HepG2 (cell line): Measurements from ENCODE around the gene SORD. TPM values are rescaled to one million over a fixed set of nuclear protein-coding genes. Genes with fewer than 3 reads are reported as not detected.

Source experiments
- ATAC-seq: fragments of 200-7000 bp; cut with Tn5 transposase; 3 replicates; pipeline ENCODE4 v1.9.1; 2020; ENCODE audit warnings: mild to moderate bottlenecking, moderate library complexity
- BruUV-seq: library from RNA; stranded (reverse); fragments of 400-500 nt; replicated peaks from 2 replicates; lab custom pipeline; 2021; lab: Mats Ljungman, UMichigan
- CTCF ChIA-PET: fragments of 300-600 bp; formaldehyde crosslinking; extraction: SDS; loops from one replicate; lab custom pipeline; 2021; ENCODE audit warnings: low total read pairs, inconsistent platforms, low intra/inter-chr PET ratio; lab: Yijun Ruan, JAX
- POLR2A ChIA-PET: fragments of 350-600 bp; sonication (Branson Sonifier 250); formaldehyde crosslinking; loops from one replicate; lab custom pipeline; 2020; ENCODE audit warnings: antibody characterized with exemption, inconsistent platforms; lab: Yijun Ruan, JAX
- DNase-seq: peaks from one replicate; pipeline ENCODE4 v3.0.0-alpha.2; 2015; ENCODE audit warnings: low spot score
- FAIRE-seq: peaks from 3 replicates; lab custom pipeline; 2011; peaks lifted over from hg19 to GRCh38; lab: Jason Lieb, UNC
- H2AFZ ChIP-seq: one replicate; pipeline ENCODE4 v1.6.1; 2011; ENCODE audit warnings: low read length, inconsistent platforms
- H3K27ac ChIP-seq: fragments of 300-600 bp; 3 replicates; pipeline ENCODE4 v1.8.0; 2011; ENCODE audit warnings: mixed run types, mild to moderate bottlenecking, mixed read lengths, low read length, inconsistent platforms; ENCODE audit not compliant: insufficient read depth; ENCODE audit errors: extremely low read length
- H3K27me3 ChIP-seq, 2 experiments: fragments of 200-600 bp in 1 of 2; 2 replicates in 1 of 2; 3 replicates in 1 of 2; pipeline versions ENCODE4 v1.6.0 to v1.8.0; 2011; ENCODE audit warnings: low read length in 2 of 2, mild to moderate bottlenecking in 2 of 2, moderate library complexity in 2 of 2, inconsistent platforms in 1 of 2; ENCODE audit not compliant: insufficient read depth in 2 of 2, control insufficient read depth in 1 of 2
- H3K36me3 ChIP-seq, 2 experiments: fragments of 200-600 bp in 1 of 2; replicated peaks in 1 of 2; 2 replicates in 1 of 2; 3 replicates in 1 of 2; pipeline versions ENCODE4 v1.5.1 to v1.8.0; 2011; ENCODE audit warnings: low read length in 2 of 2, inconsistent platforms in 1 of 2; ENCODE audit not compliant: insufficient read depth in 2 of 2, control insufficient read depth in 1 of 2
- H3K4me1 ChIP-seq: 2 replicates; pipeline ENCODE4 v1.5.1; 2012; ENCODE audit warnings: low read length, inconsistent platforms; ENCODE audit not compliant: insufficient read depth
- H3K4me2 ChIP-seq: 2 replicates; pipeline ENCODE4 v1.6.0; 2011; ENCODE audit warnings: low read depth, low read length, inconsistent platforms
- H3K4me3 ChIP-seq, 3 experiments: fragments of 200-600 bp in 1 of 3; sonication (generic), shearing (Covaris generic) in 1 of 3; replicated peaks in 1 of 3; 2 replicates each; pipeline ENCODE4 v1.5.1; 2011 to 2016; ENCODE audit warnings: low read length in 3 of 3, inconsistent platforms in 2 of 3, low read depth in 2 of 3, mild to moderate bottlenecking in 2 of 3, control low read depth in 1 of 3, mixed read lengths in 1 of 3; ENCODE audit not compliant: insufficient read depth in 1 of 3
- H3K79me2 ChIP-seq: one replicate; pipeline ENCODE4 v1.6.1; 2011; ENCODE audit warnings: low read length, inconsistent platforms; ENCODE audit not compliant: insufficient read depth
- H3K9ac ChIP-seq: 2 replicates; pipeline ENCODE4 v1.6.0; 2011; ENCODE audit warnings: mild to moderate bottlenecking, low read depth, low read length, inconsistent platforms; ENCODE audit not compliant: insufficient read depth
- H3K9me3 ChIP-seq: 2 replicates; pipeline ENCODE4 v1.5.1; 2012; ENCODE audit warnings: mild to moderate bottlenecking, low read length
- H4K20me1 ChIP-seq: 2 replicates; pipeline ENCODE4 v1.6.0; 2011; ENCODE audit warnings: inconsistent platforms, mild to moderate bottlenecking, low read length, moderate library complexity; ENCODE audit not compliant: insufficient read depth
- DR1 ChIP-seq: sonication (generic); formaldehyde crosslinking; IDR thresholded peaks from 2 replicates; pipeline ENCODE4 v1.8.0; 2021; ENCODE audit warnings: mild to moderate bottlenecking, missing genetic modification reagents, inconsistent platforms
- HBP1 ChIP-seq: IDR thresholded peaks from 2 replicates; pipeline ENCODE4 v1.6.1; 2016; ENCODE audit warnings: low read depth, control low read depth
- HOMEZ ChIP-seq: IDR thresholded peaks from 2 replicates; pipeline ENCODE4 v1.6.1; 2016; ENCODE audit warnings: low read depth
- MEF2D ChIP-seq: sonication (generic); formaldehyde crosslinking; IDR thresholded peaks from 2 replicates; pipeline ENCODE4 v1.5.1; 2020; ENCODE audit warnings: mild to moderate bottlenecking, missing genetic modification reagents
- PHF21A ChIP-seq: sonication (generic); formaldehyde crosslinking; IDR thresholded peaks from 2 replicates; pipeline ENCODE4 v1.5.0; 2020; ENCODE audit warnings: mild to moderate bottlenecking, missing genetic modification reagents
- PREB ChIP-seq: sonication (generic); formaldehyde crosslinking; IDR thresholded peaks from 2 replicates; pipeline ENCODE4 v1.4.0; 2020; ENCODE audit warnings: missing genetic modification reagents
- RNF219 ChIP-seq: sonication (generic); formaldehyde crosslinking; IDR thresholded peaks from 2 replicates; pipeline ENCODE4 v1.5.0; 2020; ENCODE audit warnings: mild to moderate bottlenecking, missing genetic modification reagents
- TP53 ChIP-seq: sonication (generic); formaldehyde crosslinking; conservative IDR thresholded peaks from 2 replicates; pipeline ENCODE4 v1.4.0; 2020; ENCODE audit warnings: missing genetic modification reagents
- WIZ ChIP-seq: sonication (generic); formaldehyde crosslinking; IDR thresholded peaks from 2 replicates; pipeline ENCODE4 v1.5.1; 2020; ENCODE audit warnings: mild to moderate bottlenecking, missing genetic modification reagents
- ZBTB10 ChIP-seq: sonication (generic); formaldehyde crosslinking; IDR thresholded peaks from 2 replicates; pipeline ENCODE4 v1.4.0; 2020; ENCODE audit warnings: missing genetic modification reagents, borderline replicate concordance
- ZNF251 ChIP-seq: sonication (generic); formaldehyde crosslinking; IDR thresholded peaks from 2 replicates; pipeline ENCODE4 v1.9.0; 2021; ENCODE audit warnings: mild to moderate bottlenecking, missing genetic modification reagents
- ZNF276 ChIP-seq: sonication (generic); formaldehyde crosslinking; IDR thresholded peaks from 2 replicates; pipeline ENCODE4 v1.4.0; 2020; ENCODE audit warnings: mild to moderate bottlenecking, low read depth, missing genetic modification reagents
- ZNF652 ChIP-seq: IDR thresholded peaks from 2 replicates; pipeline ENCODE4 v1.6.1; 2016; ENCODE audit warnings: low read depth, borderline replicate concordance
- ZSCAN20 ChIP-seq: sonication (generic); formaldehyde crosslinking; IDR thresholded peaks from 2 replicates; pipeline ENCODE4 v1.4.0; 2020; ENCODE audit warnings: missing genetic modification reagents, mild to moderate bottlenecking, borderline replicate concordance
- WGBS: methylation state at CpG from one replicate; pipeline ENCODE4 v1.1.6; 2017; ENCODE audit warnings: low lambda C conversion rate; 5-methylcytosine and 5-hydroxymethylcytosine counted together
- in situ Hi-C: cut with HindIII; loops from 2 replicates; pipeline ENCODE4 v1.10.0; 2017; ENCODE audit warnings: low pct_unique_long_range_greater_than_20kb; ENCODE audit not compliant: extremely low pct_ligation_motif_present
- intact Hi-C: fragments of 100-400 bp; cut with micrococcal nuclease; formaldehyde crosslinking; loops from one replicate; pipeline ENCODE4 v1.10.0; 2022; ENCODE audit not compliant: unreplicated experiment
- polyA plus RNA-seq, 8 experiments: library from polyadenylated mRNA; depleted of rRNA in 3 of 8; stranded (reverse) in 7 of 8; unstranded in 1 of 8; fragments of >200 nt; fragmentation: Illumina TruSeq in 4 of 8; extraction: Trizol in 4 of 8; gene quantifications; 2 replicates each; pipeline versions ENCODE4 v1.2.1 to v1.2.3, GENCODE V29; 2011 to 2016; ENCODE audit warnings: low read depth in 4 of 8, missing spikeins in 1 of 8, mixed read lengths in 1 of 8; ENCODE audit not compliant: insufficient read depth in 1 of 8
- total RNA-seq, 5 experiments: library from RNA; depleted of rRNA; stranded (reverse); fragments of >200 nt; fragmentation: Illumina TruSeq; extraction: Trizol; gene quantifications; 2 replicates each; pipeline ENCODE4 v1.2.3, GENCODE V29; 2016; ENCODE audit warnings: low read depth in 1 of 5

SORD gene
- total and polyA plus RNA-seq, 2 of the 13 experiments (the other 11 are each of a cell fraction or from before 2014, with no cell fraction given), result 59.1 to 95.3 TPM

GRCh38 chr15:45121020-45121419, 98.0 kb downstream of the SORD start:
- DNase-seq (no peak), ATAC-seq (no peak), FAIRE-seq (no peak)
- in situ Hi-C loops (loop anchor here (10.0 kb wide), 2 partner anchors 56 to 156 kb away; no protein-coding TSS in a partner anchor), intact Hi-C loops (no loop called here)
- Histone ChIP-seq H3K9me3 (no peaks in the 10 kb centered on the region), H3K9ac (no peak overlapping the region), H3K36me3 (no peaks in the 10 kb centered on the region), H4K20me1 (no peaks in the 10 kb centered on the region), H3K4me2 (no peak overlapping the region), H3K79me2 (no peaks in the 10 kb centered on the region), H3K4me3 (no peak overlapping the region), H3K27me3 (peaks cover 0 to 10% of the 10 kb centered on the region in 2 experiments; a peak in 4 of 5 replicates), H3K27ac (no peak overlapping the region), H3K4me1 (peaks cover 5% of the 10 kb centered on the region), H2AFZ (no peak overlapping the region)
- ChIA-PET POLR2A (no interaction called here), CTCF (no interaction called here)
- WGBS, result 65% methylated on average over 3 of the region's 3 CpGs
- no TSS peak for BruUV-seq
- TF ChIP-seq TP53 (CRISPR knock-in tag) (no peak), RNF219 (CRISPR knock-in tag) (no peak), HBP1 (CRISPR knock-in tag) (no peak), HOMEZ (no peak), MEF2D (CRISPR knock-in tag) (no peak), PHF21A (no peak), PREB (no peak), ZSCAN20 (CRISPR knock-in tag) (no peak), ZNF251 (no peak), DR1 (CRISPR knock-in tag) (no peak), ZNF276 (CRISPR knock-in tag) (no peak), ZBTB10 (no peak), ZNF652 (CRISPR knock-in tag) (no peak), WIZ (CRISPR knock-in tag) (no peak)
